ENCODE measurements around the gene DENND2D.
A peak's percentile ranks its signal among the peaks of the same experiment; 100 is the strongest.

Gene DENND2D

GRCh38 chr1:111174070-111174469, 26.4 kb downstream of the DENND2D start:
- DNase-seq, result no peak

- no peak for DNase-seq
These were observed 28.0 kb downstream of the DENND2D start for GRCh38 chr1:111172463-111172862.

GRCh38 chr1:111164151-111164550, 36.3 kb downstream of the DENND2D start:
- DNase-seq, result no peak

GRCh38 chr1:111163363-111163762, 37.1 kb downstream of the DENND2D start:
- no peak for DNase-seq

GRCh38 chr1:111162488-111162880, 38.0 kb downstream of the DENND2D start:
- no peak for DNase-seq

- DNase-seq, result no peak
These were observed 38.5 kb downstream of the DENND2D start for GRCh38 chr1:111161843-111162487.

GRCh38 chr1:111157431-111157830, 43.0 kb downstream of the DENND2D start:
- DNase-seq, result no peak

GRCh38 chr1:111154021-111154999, 46.1 kb downstream of the DENND2D start:
- DNase-seq, result no peak

- DNase-seq, result no peak
These were observed 48.6 kb downstream of the DENND2D start for GRCh38 chr1:111151838-111152237.

GRCh38 chr1:111148376-111148881, 52.0 kb downstream of the DENND2D start:
- no peak for DNase-seq

GRCh38 chr1:111147948-111148347, 52.5 kb downstream of the DENND2D start:
- no peak for DNase-seq

GRCh38 chr1:111145963-111146768, 54.3 kb downstream of the DENND2D start:
- DNase-seq, result no peak

- DNase-seq, result no peak
These were observed 54.9 kb downstream of the DENND2D start for GRCh38 chr1:111145542-111145941.

- DNase-seq, result no peak
These were observed 58.0 kb downstream of the DENND2D start for GRCh38 chr1:111142356-111142975.

GRCh38 chr1:111141245-111142220, 58.9 kb downstream of the DENND2D start:
- DNase-seq, result no peak

GRCh38 chr1:111140680-111140967, 59.8 kb downstream of the DENND2D start:
- no peak for DNase-seq

- peak; percentile 95 for DNase-seq
These were observed 60.3 kb downstream of the DENND2D start, which contains the start of the genes CEPT1 and DRAM2 for GRCh38 chr1:111139956-111140679. Gene CEPT1, plus strand, starts transcription at chr1:111140223. Its CDS starts 7,492 bp downstream, at chr1:111147715. Gene DRAM2, minus strand, starts transcription at chr1:111140093. Its CDS starts 8,539 bp downstream, at chr1:111131554.

- peak; percentile 14 for DNase-seq
These were observed 61.0 kb downstream of the DENND2D start for GRCh38 chr1:111139324-111139955.
